AG04450 (cell line): ENCODE results near the gene PIAS1. TPM values are rescaled to one million over a fixed set of nuclear protein-coding genes. Genes with fewer than 3 reads are reported as not detected.

Experiments
- CTCF ChIA-PET: fragments of 300-600, 350-600 bp; formaldehyde crosslinking; extraction: SDS; loops from one replicate; lab custom pipeline; 2022; ENCODE audit warnings: antibody characterized with exemption, inconsistent platforms; lab: Charles Lee
- POLR2A ChIA-PET: fragments of 350-600 bp; formaldehyde crosslinking; extraction: SDS; loops from one replicate; lab custom pipeline; 2021; ENCODE audit warnings: antibody characterized with exemption, inconsistent platforms; lab: Yijun Ruan, JAX
- DNase-seq: peaks from one replicate; pipeline ENCODE4 v3.0.0-alpha.2; 2011; ENCODE audit warnings: low read depth, low spot score
- H3K27ac ChIP-seq: one replicate; pipeline ENCODE4 v1.5.1; 2012; ENCODE audit warnings: low read depth, low read length, control low read depth
- H3K27me3 ChIP-seq: one replicate; pipeline ENCODE4 v1.6.0; 2012; ENCODE audit warnings: low read length; ENCODE audit not compliant: control insufficient read depth, insufficient read depth
- H3K4me3 ChIP-seq: 2 replicates; pipeline ENCODE4 v1.5.1; 2011; ENCODE audit warnings: mild to moderate bottlenecking, low read depth, low read length, control low read depth
- H3K9me3 ChIP-seq: 2 replicates; pipeline ENCODE4 v1.5.1; 2012; ENCODE audit warnings: low read length; ENCODE audit not compliant: control insufficient read depth, insufficient read depth
- polyA plus RNA-seq: library from polyadenylated mRNA; depleted of rRNA; stranded (reverse); fragments of >200 nt; gene quantifications from 2 replicates; pipeline ENCODE4 v1.2.3, GENCODE V29; 2011
- TF ChIP-seq, protein P1 (sequence below): IDR thresholded peaks from 2 replicates; pipeline ENCODE4 v1.5.1; 2011; ENCODE audit warnings: low read depth, low read length, control low read depth, inconsistent platforms

The PIAS1 gene
- polyA plus RNA-seq, 1 experiment, result 38.9 TPM

DNA sequence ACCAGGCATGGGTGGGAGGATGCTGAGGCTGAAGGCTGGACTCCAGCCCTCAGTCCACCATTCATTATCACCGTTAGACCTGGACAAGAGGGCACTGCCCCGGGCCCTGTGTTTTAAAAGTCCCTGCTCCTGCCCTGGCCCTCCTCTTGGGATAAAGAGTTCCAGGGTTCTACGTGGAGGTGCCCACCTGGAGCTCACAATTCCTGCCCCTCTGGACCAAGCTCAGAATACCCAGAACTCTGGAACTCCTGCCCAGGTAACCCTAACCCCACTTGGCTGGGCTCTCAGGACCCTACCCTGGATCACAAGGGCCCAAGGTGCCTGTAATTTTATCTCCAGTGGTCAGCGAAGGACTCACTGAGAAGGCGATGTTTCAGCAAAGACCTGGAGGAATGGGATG, 149.8 kb downstream of the PIAS1 start:
- TF ChIP-seq, protein P1, sequence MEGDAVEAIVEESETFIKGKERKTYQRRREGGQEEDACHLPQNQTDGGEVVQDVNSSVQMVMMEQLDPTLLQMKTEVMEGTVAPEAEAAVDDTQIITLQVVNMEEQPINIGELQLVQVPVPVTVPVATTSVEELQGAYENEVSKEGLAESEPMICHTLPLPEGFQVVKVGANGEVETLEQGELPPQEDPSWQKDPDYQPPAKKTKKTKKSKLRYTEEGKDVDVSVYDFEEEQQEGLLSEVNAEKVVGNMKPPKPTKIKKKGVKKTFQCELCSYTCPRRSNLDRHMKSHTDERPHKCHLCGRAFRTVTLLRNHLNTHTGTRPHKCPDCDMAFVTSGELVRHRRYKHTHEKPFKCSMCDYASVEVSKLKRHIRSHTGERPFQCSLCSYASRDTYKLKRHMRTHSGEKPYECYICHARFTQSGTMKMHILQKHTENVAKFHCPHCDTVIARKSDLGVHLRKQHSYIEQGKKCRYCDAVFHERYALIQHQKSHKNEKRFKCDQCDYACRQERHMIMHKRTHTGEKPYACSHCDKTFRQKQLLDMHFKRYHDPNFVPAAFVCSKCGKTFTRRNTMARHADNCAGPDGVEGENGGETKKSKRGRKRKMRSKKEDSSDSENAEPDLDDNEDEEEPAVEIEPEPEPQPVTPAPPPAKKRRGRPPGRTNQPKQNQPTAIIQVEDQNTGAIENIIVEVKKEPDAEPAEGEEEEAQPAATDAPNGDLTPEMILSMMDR, result no peak
- ChIA-PET POLR2A (no interaction called here), CTCF (no interaction called here)
- DNase-seq, result no peak
- no peaks in the 10 kb centered on the region for H3K27me3 ChIP-seq
- H3K4me3 ChIP-seq, result no peak overlapping the region
- H3K9me3 ChIP-seq, result no peaks in the 10 kb centered on the region; the same call in 1 of the 2 replicates
- no peak overlapping the region for H3K27ac ChIP-seq

GRCh38 chr15:68204361-68204760, 150.2 kb downstream of the PIAS1 start:
- no peak overlapping the region for H3K27ac ChIP-seq
- no peaks in the 10 kb centered on the region for H3K27me3 ChIP-seq
- TF ChIP-seq, protein P1, result no peak
- CTCF ChIA-PET, result no interaction called here
- POLR2A ChIA-PET, result no interaction called here
- no peak overlapping the region for H3K4me3 ChIP-seq
- no peaks in the 10 kb centered on the region; the same call in 1 of the 2 replicates for H3K9me3 ChIP-seq
- no peak for DNase-seq

GRCh38 chr15:68204776-68205557, 150.9 kb downstream of the PIAS1 start, which contains the start of gene CALML4:
Gene CALML4 (minus strand): TSS chr15:68205332. CDS start chr15:68205247, 85 bp downstream.
- DNase-seq, result no peak
- H3K9me3 ChIP-seq, result no peaks in the 10 kb centered on the region; the same call in 1 of the 2 replicates
- ChIA-PET POLR2A (no interaction called here), CTCF (no interaction called here)
- H3K4me3 ChIP-seq, result no peak within 1 kb of the TSS
- H3K27me3 ChIP-seq, result no peaks in the 10 kb centered on the region
- TF ChIP-seq, protein P1, result no peak
- no peak within 1 kb of the TSS for H3K27ac ChIP-seq

GRCh38 chr15:68205558-68205944, 151.4 kb downstream of the PIAS1 start:
- no peaks in the 10 kb centered on the region for H3K27me3 ChIP-seq
- ChIA-PET CTCF (no interaction called here), POLR2A (no interaction called here)
- H3K4me3 ChIP-seq, result no peak overlapping the region
- no peak for DNase-seq
- H3K9me3 ChIP-seq, result no peaks in the 10 kb centered on the region; the same call in 1 of the 2 replicates
- H3K27ac ChIP-seq, result no peak overlapping the region
- TF ChIP-seq, protein P1, result no peak

DNA sequence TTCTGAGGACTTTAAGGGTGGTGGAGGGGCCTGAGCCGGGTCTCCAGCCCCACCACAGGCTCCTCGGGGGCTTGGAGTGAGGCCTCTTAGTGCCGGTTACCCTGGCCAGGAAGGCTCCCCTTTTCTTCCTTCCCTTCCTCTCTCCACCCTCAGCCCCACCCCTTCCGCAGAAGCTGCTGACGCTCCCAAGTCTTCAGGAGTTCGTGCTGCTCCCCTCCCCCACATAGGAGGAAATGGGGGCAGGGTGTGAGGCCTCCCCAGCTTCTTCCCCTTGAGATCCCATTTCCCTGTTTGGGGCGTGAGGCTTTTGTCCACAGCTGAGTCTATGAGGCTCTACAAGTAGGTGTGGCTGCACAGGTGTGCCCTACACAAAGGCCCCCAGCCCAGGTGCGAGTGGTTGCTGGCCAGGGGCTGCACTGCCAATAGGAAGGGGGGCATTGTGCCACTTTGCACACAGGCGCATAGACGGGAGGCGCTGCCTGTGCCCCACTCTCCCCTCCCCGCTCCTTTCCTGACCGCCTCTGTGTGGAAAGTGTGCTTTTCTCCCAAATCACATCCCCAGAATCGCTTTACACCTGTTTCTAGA, 151.9 kb downstream of the PIAS1 start:
- H3K27me3 ChIP-seq, result no peaks in the 10 kb centered on the region
- ChIA-PET POLR2A (no interaction called here), CTCF (no interaction called here)
- TF ChIP-seq, protein P1, result no peak
- no peak overlapping the region for H3K4me3 ChIP-seq
- H3K27ac ChIP-seq, result no peak overlapping the region
- no peaks in the 10 kb centered on the region; the same call in 1 of the 2 replicates for H3K9me3 ChIP-seq
- DNase-seq, result no peak
